Stimulated activated CD4-positive, alpha-beta T cell treated with anti-CD3 and anti-CD28 coated beads, TNF-alpha, amount 100 ng/mL, for 48 hours (primary cell): ENCODE data around the gene CYP2U1.

Source experiments
- DNase-seq, 3 donors: peaks; one replicate each; pipeline ENCODE4 v3.0.0-alpha.2; 2020; ENCODE audit warnings: low read depth in 3 of 3

CYP2U1 gene

DNA sequence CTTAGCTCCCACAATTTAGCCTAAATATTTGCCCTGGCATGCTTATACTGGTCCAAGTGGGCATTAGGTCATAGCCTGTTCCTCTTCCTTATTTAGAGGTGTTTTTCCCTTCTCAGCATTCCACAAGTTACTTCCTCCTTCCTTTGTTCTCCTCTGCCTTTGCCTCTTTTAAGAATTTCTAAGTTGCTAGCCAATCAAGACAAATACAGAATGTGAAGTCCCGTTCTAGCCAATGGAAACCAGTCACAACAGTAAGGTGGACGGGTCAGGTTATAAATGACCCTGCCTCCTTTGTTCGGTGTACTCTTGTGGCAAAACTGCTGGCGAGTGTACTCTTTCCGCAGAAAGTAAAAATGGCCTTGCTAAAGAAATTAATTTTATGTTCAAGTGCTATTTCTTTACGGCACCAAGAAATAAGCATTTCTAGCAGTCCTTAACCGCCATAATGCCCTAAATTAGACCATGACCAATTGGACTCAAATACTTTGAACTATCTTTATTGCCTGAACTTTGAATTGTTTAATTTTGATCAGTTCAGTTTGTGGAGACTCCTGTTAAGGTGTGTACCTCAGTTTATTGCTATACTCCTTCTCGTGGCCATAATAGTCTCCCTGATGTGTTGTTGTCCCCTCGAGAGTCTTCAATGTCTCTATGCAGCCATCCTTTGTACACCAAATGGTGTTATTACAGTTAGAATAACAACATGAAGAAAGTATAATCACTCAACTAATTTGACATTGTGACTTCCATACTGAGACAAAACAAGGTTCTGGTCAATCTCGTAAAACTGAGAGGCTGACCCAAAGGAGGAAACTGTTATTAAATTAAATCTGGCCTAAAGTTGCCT is 56.8 kb downstream of the CYP2U1 start:
- no peak for DNase-seq

DNA sequence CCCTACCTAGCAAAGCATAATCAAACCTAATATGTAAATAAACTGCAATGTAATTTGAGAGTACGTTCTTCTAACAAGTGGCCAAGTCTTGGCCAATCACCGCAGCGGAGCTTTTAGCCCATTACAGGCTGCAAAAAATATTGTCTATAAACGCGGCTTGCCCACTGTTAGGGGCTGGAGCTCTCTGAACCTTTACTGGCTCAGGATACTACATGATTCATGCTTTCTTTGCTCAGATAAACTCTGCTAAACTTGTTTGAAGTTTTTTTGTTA is 57.4 kb downstream of the CYP2U1 start:
- no peak for DNase-seq

GRCh38 chr4:107989162-107989536 is 57.8 kb downstream of the CYP2U1 start:
- no peak for DNase-seq

DNA sequence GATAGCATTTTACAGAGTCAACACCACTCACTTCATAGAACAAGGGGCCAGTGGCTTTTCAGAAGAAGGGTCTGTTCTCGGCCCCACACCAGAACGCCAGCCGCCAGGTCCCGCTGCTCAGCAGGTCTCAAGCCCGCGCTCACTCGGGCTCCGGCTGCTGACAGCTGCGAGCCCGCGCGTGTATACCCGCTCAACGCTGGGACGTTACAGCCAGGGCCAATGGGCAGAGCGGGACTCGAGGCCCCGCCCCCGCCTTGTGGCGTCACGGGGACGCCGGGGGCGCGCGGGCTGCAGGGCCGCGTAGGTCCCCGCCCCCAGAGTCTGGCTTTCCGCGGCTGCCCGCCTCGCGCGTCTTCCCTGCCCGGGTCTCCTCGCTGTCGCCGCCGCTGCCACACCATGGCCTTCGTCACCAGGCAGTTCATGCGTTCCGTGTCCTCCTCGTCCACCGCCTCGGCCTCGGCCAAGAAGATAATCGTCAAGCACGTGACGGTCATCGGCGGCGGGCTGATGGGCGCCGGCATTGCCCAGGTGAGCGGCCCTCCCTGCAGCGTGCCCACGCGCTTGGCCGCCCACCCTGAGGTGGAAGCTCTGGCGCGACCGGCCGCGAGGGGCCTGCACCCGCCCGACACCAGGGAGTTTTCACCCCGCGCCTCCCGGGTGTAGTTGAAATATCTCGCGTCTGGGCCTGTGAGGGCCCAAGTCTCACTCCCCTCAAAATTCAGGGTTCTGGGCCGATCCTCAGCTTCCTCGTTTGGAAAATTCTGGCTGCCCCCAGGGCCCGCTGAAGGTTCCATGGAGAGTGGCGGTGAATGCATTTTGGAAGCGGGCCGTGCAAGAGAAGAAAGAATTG is 58.4 kb downstream of the CYP2U1 start, which contains the start of gene HADH:
Gene HADH (plus strand): TSS at position 353 of the 850 bp plus-strand sequence. CDS start 44 bp downstream, at position 397.
- peak; percentile 89 to 92 (median 89) for DNase-seq

GRCh38 chr4:107991945-107992630 is 60.7 kb downstream of the CYP2U1 start:
- no peak for DNase-seq

- no peak for DNase-seq
These were observed 62.6 kb downstream of the CYP2U1 start for GRCh38 chr4:107993969-107994368.

- DNase-seq = no peak
These were observed 63.5 kb downstream of the CYP2U1 start for GRCh38 chr4:107994894-107995293.

DNA sequence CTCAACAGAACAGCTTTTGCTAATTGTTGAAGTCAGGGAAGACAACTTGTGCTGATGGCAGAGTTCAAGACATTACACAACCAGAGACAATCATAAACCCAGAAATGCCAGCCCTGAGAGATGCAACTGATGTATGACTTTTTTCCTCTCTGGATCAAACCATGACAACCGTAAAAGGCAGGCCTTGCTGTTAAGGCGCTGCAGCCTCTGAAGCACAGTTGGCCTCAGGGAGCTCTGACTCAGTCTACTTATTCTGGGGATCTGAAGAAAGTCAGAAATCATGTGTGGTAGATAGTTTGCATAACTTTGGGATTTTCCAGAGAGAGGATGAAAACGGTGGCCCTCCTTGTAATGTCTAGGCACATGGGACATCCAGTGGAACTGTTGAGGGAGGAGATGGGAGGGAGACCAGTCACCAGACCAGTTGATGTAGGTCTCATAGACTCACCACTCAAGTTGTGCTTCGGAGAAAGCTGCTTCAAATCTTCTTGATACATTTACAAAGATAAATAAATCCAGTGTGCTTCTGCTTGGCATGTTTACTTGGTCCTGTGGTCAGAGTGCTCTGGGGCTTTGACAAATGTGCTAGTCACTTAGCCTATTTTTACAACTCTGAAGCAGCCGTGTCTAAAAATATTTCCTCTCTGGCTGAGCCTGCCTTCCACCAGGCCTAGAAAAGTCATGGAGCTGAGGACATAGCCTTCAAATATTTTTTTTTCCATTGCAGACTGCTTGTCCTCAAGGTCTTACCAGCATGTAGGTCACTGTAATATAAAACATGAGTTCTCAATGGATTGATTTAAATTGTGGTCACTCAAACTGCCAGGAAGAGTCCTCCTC is 65.8 kb downstream of the CYP2U1 start:
- DNase-seq = no peak

DNA sequence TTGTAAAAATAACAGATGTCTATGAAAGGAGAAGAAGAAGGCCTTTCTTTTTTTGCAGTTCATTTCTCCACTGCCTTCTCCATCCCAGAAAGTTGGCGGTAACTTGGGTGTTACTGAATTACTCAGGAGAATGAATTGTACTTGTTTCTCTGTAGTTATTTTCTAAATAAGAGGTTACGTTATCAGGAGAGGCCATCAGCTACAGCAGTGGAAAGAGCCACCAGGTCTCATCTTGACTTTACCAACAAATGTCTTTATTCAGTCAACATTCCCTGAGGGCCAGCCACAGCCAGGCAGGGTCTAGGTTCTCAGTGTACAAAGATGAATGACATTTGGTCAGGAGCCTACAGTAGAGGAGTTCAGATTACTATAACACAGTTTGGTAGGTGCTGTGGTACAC is 66.4 kb downstream of the CYP2U1 start:
- DNase-seq = no peak

DNA sequence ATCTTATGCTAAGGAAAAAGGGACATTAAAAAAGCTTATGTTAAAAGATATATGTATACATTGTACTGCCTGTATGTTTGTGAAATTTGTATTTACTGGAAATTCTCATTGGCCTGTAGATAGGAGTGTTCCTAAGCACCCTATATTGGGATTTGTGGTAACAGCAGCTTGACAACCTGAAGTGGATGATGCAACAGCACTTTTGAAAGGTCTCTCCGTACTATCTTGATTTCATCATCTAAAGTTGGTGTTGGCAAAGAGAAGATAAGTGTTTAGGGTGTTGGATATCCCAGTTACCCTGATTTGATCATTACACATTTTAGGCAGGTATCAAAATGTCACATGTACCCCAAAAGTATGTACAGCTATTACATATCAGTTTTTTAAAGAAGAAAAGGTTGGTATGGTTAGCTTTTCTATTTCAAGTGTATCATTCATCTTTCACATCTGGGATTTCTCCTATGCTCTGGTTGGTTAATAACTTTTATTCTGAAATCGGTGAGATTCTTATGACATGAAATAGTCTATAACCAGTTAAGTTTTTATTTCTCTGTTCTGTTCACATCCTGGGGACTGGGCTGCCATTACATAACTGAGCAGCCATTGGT is 68.7 kb downstream of the CYP2U1 start:
- no peak for DNase-seq

GRCh38 chr4:108001540-108002135 is 70.3 kb downstream of the CYP2U1 start:
- DNase-seq = no peak
